Cardiac muscle cell (in vitro differentiated cells and primary cell): ENCODE data around the gene DMRT1. TPM values are rescaled to one million over a fixed set of nuclear protein-coding genes. Genes with fewer than 3 reads are reported as not detected.

Experiments used
- DNase-seq, 2 donors: peaks; one replicate each; pipeline versions ENCODE4 v3.0.0 to v3.0.0-alpha.2; 2010 to 2017; ENCODE audit warnings: low read depth in 1 of 2, low spot score in 1 of 2
- H3K27ac ChIP-seq: fragments of 200-600 bp; sonication (generic); 2 replicates; pipeline ENCODE4 v1.5.1; 2016
- H3K27me3 ChIP-seq: fragments of 200-600 bp; sonication (generic); 2 replicates; pipeline ENCODE4 v1.6.0; 2016; ENCODE audit warnings: control low read depth
- H3K36me3 ChIP-seq: fragments of 200-600 bp; sonication (generic); 2 replicates; pipeline ENCODE4 v1.5.1; 2016; ENCODE audit warnings: control low read depth
- H3K4me1 ChIP-seq: fragments of 200-600 bp; sonication (generic); 2 replicates; pipeline ENCODE4 v1.8.1; 2017; ENCODE audit warnings: low read depth, mild to moderate bottlenecking, mixed run types
- H3K4me3 ChIP-seq: fragments of 200-600 bp; sonication (generic); 2 replicates; pipeline ENCODE4 v1.5.1; 2016; ENCODE audit warnings: mild to moderate bottlenecking
- H3K9me3 ChIP-seq: fragments of 200-600 bp; sonication (generic); 2 replicates; pipeline ENCODE4 v1.5.1; 2017; ENCODE audit warnings: low read depth, mild to moderate bottlenecking, control low read depth
- CTCF ChIP-seq: IDR thresholded peaks from 2 replicates; pipeline ENCODE4 v1.5.1; 2012; ENCODE audit warnings: low read depth, mild to moderate bottlenecking, low read length
- polyA plus RNA-seq: library from polyadenylated mRNA; unstranded; fragments of >200 nt; fragmentation: Nextera tagmentation; extraction: Ambion mirVana; gene quantifications from 2 replicates; pipeline ENCODE4 v1.2.1, GENCODE V29; 2016
- total RNA-seq: library from RNA; depleted of rRNA; stranded (reverse); fragments of >200 nt; gene quantifications from 2 replicates; pipeline ENCODE4 v1.2.3, GENCODE V29; 2016

DMRT1 gene
- total and polyA plus RNA-seq, 2 experiments from 2014 or later: not detected

GRCh38 chr9:959105-959504 lies 117.6 kb downstream of the DMRT1 start:
- Histone ChIP-seq H3K4me3 (no peak overlapping the region), H3K9me3 (no peaks in the 10 kb centered on the region), H3K36me3 (no peaks in the 10 kb centered on the region), H3K27ac (no peak overlapping the region), H3K27me3 (peaks cover 83% of the 10 kb centered on the region), H3K4me1 (no peaks in the 10 kb centered on the region)
- DNase-seq: no peak
- no peak for TF ChIP-seq CTCF

DNA sequence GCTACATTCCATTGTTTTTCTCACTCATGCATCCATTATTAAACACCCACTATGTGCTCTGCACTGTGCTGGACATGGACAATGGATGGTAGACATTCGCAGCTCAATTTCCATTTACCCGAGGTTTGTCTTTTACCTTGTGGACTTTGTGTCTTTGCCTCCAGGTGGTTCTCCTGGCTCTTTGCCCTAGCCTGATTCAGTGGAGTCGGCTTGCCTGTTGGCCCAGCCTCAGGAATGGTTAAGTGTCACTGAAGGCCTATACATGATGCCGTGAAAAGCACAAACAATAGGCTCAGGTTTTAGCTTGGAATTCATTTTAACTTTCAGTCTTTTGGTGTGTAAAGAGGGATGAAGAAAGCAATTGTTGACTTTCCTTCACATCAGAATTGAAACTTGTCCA lies 118.4 kb downstream of the DMRT1 start:
- no peak for DNase-seq
- TF ChIP-seq CTCF: no peak
- Histone ChIP-seq H3K4me3 (no peak overlapping the region), H3K27ac (no peak overlapping the region), H3K36me3 (no peaks in the 10 kb centered on the region), H3K4me1 (no peaks in the 10 kb centered on the region), H3K27me3 (peaks cover 86% of the 10 kb centered on the region), H3K9me3 (no peaks in the 10 kb centered on the region)

DNA sequence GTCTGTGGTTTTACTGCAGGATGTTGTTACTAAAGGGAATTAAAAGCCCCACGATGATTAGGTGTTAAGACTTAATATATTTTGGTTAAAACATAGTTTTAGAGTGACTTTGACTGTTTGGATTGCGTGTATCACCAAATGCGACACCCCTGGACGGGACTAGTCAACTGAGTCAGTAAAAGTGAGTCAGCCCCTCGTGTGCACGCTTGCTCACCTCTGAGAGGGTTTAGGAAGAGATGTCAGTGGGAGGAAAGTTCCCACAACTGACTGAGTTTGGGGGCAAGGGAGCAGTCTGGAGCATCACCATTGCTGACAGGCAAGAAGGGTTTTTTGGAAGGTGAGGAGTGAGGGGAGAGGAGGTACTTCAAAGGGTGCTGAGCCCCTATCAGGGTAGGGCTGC lies 120.5 kb downstream of the DMRT1 start:
- Histone ChIP-seq H3K27me3 (peaks cover 87% of the 10 kb centered on the region), H3K4me3 (no peak overlapping the region), H3K9me3 (no peaks in the 10 kb centered on the region), H3K27ac (no peak overlapping the region), H3K4me1 (no peaks in the 10 kb centered on the region), H3K36me3 (no peaks in the 10 kb centered on the region)
- DNase-seq: no peak
- no peak for TF ChIP-seq CTCF

GRCh38 chr9:965497-965896 lies 124.0 kb downstream of the DMRT1 start:
- Histone ChIP-seq H3K27ac (no peak overlapping the region), H3K4me3 (no peak overlapping the region), H3K36me3 (no peaks in the 10 kb centered on the region), H3K27me3 (peaks cover 97% of the 10 kb centered on the region), H3K9me3 (no peaks in the 10 kb centered on the region), H3K4me1 (peaks cover 5% of the 10 kb centered on the region)
- DNase-seq: no peak
- no peak for TF ChIP-seq CTCF

GRCh38 chr9:966870-967269 lies 125.4 kb downstream of the DMRT1 start:
- no peak overlapping the region for H3K4me3 ChIP-seq

More at GRCh38 chr9:966870-967269, 125.4 kb downstream of the DMRT1 start:
- Histone ChIP-seq H3K36me3 (no peaks in the 10 kb centered on the region), H3K9me3 (no peaks in the 10 kb centered on the region), H3K27me3 (peaks cover 97% of the 10 kb centered on the region), H3K27ac (no peak overlapping the region), H3K4me1 (peaks cover 8% of the 10 kb centered on the region)
- TF ChIP-seq CTCF: no peak
- no peak for DNase-seq
